ENCODE results near the gene KRTAP12-3. TPM values are rescaled to one million over a fixed set of nuclear protein-coding genes. Genes with fewer than 3 reads are reported as not detected.

Gene KRTAP12-3
- total RNA-seq, 1 experiment from 2014 or later, result not detected

DNA sequence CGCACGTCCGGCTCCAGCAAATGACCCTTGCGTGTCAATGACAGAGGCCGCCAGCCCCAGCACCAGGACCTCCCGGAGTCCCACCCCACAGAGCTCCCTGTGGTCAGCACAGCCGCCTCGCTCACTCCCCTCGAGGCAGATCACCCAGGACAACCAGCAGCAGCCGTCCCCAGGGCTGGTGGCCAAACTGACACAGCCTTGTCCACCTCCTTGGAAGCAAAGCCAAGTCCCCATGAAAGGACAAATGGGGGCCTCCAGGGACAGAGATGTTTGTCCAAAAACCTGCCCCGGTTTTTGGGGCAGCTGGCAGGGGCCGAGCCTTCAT lies 18.4 kb upstream of the KRTAP12-3 start:
- TF ChIP-seq EZH2 (IDR thresholded peaks at IDR 0.05; ENCODE audit: low read depth), result no peak
- TF ChIP-seq, protein P1, sequence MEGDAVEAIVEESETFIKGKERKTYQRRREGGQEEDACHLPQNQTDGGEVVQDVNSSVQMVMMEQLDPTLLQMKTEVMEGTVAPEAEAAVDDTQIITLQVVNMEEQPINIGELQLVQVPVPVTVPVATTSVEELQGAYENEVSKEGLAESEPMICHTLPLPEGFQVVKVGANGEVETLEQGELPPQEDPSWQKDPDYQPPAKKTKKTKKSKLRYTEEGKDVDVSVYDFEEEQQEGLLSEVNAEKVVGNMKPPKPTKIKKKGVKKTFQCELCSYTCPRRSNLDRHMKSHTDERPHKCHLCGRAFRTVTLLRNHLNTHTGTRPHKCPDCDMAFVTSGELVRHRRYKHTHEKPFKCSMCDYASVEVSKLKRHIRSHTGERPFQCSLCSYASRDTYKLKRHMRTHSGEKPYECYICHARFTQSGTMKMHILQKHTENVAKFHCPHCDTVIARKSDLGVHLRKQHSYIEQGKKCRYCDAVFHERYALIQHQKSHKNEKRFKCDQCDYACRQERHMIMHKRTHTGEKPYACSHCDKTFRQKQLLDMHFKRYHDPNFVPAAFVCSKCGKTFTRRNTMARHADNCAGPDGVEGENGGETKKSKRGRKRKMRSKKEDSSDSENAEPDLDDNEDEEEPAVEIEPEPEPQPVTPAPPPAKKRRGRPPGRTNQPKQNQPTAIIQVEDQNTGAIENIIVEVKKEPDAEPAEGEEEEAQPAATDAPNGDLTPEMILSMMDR (conservative IDR thresholded peaks at IDR 0.05), result no peak
- no peak for DNase-seq
- Histone ChIP-seq H3K27ac (no peak overlapping the region), H3F3A (ENCODE audit: insufficient read depth, low read depth) (no peaks in the 10 kb centered on the region), H2AFZ (no peak overlapping the region), H3K4me3 (no peak overlapping the region), H3K9me2 (ENCODE audit: insufficient read depth) (no peaks in the 10 kb centered on the region), H3K4me1 (replicated peaks; ENCODE audit: insufficient read depth) (no peaks in the 10 kb centered on the region), H4K20me1 (ENCODE audit: insufficient read depth) (no peaks in the 10 kb centered on the region), H3K9me3 (ENCODE audit: insufficient read depth, low read depth) (no peaks in the 10 kb centered on the region), H3K36me3 (ENCODE audit: low read depth) (no peaks in the 10 kb centered on the region), H3K79me2 (ENCODE audit: low read depth) (no peaks in the 10 kb centered on the region), H3K4me2 (no peak overlapping the region), H3K27me3 (ENCODE audit: insufficient read depth, low read depth) (peaks cover 40% of the 10 kb centered on the region)
- POLR2A ChIA-PET (ENCODE audit: unreplicated experiment), result no interaction called here
- BruUV-seq (replicated peaks), result no TSS peak
- CTCF ChIA-PET, result no interaction called here
- intact Hi-C loops (cut with micrococcal nuclease; ENCODE audit: unreplicated experiment), result no loop called here

DNA sequence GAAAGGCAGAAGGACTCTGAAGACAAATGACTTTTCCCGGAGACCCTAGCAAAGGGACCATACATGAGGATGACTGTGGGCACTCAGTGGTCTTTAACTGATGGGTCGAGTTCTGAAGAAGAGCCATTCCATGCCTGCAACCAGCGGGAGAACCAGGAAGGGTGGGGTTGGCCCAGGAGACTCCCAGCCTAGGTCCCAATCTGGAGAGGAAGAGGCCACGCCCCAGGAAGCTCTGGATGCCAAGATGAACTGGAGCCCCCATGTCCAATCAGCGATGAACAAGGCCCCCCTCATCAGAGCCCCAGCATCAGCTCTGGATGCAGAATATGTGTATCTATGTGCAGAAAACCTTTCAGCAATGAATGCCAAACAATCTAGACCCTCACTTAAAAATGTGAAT lies 17.0 kb upstream of the KRTAP12-3 start:
- H3K9me3 ChIP-seq (ENCODE audit: insufficient read depth, low read depth), result no peaks in the 10 kb centered on the region
- CTCF ChIA-PET, result no interaction called here
- no peaks in the 10 kb centered on the region for H3K36me3 ChIP-seq (ENCODE audit: low read depth)
- H3K9me2 ChIP-seq (ENCODE audit: insufficient read depth), result no peaks in the 10 kb centered on the region
- no peaks in the 10 kb centered on the region for H3K4me1 ChIP-seq (replicated peaks; ENCODE audit: insufficient read depth)
- H3K27ac ChIP-seq, result no peak overlapping the region
- BruUV-seq (replicated peaks), result no TSS peak
- DNase-seq, result no peak
- TF ChIP-seq, protein P1 (conservative IDR thresholded peaks at IDR 0.05), result no peak
- TF ChIP-seq EZH2 (IDR thresholded peaks at IDR 0.05; ENCODE audit: low read depth), result no peak
- peaks cover 33% of the 10 kb centered on the region for H3K27me3 ChIP-seq (ENCODE audit: insufficient read depth, low read depth)
- intact Hi-C loops (cut with micrococcal nuclease; ENCODE audit: unreplicated experiment), result no loop called here
- H3F3A ChIP-seq (ENCODE audit: insufficient read depth, low read depth), result no peaks in the 10 kb centered on the region
- H4K20me1 ChIP-seq (ENCODE audit: insufficient read depth), result no peaks in the 10 kb centered on the region
- no peak overlapping the region for H3K4me3 ChIP-seq
- no peak overlapping the region for H2AFZ ChIP-seq
- H3K4me2 ChIP-seq, result no peak overlapping the region
- no peaks in the 10 kb centered on the region for H3K79me2 ChIP-seq (ENCODE audit: low read depth)
- POLR2A ChIA-PET (ENCODE audit: unreplicated experiment), result no interaction called here

DNA sequence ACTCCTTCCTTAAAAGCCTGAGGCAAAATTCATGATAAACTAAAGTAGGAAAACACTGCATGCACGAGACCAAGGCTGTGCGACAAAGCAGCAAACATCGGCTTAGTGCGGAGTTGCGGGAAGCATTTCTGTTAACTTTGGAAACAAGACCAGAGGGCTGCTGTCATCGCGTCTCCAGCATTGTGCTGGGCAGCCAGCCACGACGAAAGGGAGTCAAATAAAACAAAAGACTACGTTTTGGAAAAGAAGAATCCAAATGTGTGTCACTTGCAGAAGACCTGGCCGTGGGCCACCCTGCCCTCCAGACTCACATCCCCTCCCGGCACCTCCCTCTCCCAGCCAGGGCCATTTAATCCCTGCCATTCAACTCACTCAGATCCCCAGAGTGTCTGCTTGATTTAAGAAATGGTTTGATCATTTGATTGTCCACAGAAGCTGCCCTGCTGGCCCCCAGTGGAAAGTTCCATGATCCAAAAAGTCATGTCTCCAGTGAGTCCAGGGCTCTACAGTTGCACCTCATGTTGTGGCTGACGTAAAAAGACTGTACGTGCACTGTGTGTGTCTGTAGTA lies 13.9 kb upstream of the KRTAP12-3 start:
- Histone ChIP-seq H3K4me3 (no peak overlapping the region), H3K27me3 (ENCODE audit: insufficient read depth, low read depth) (peaks cover 45% of the 10 kb centered on the region), H3K27ac (no peak overlapping the region), H3K4me1 (replicated peaks; ENCODE audit: insufficient read depth) (no peaks in the 10 kb centered on the region), H3K79me2 (ENCODE audit: low read depth) (no peaks in the 10 kb centered on the region), H4K20me1 (ENCODE audit: insufficient read depth) (no peaks in the 10 kb centered on the region), H3K9me2 (ENCODE audit: insufficient read depth) (no peaks in the 10 kb centered on the region), H3K36me3 (ENCODE audit: low read depth) (no peaks in the 10 kb centered on the region), H3K9me3 (ENCODE audit: insufficient read depth, low read depth) (no peaks in the 10 kb centered on the region), H3F3A (ENCODE audit: insufficient read depth, low read depth) (no peaks in the 10 kb centered on the region), H2AFZ (no peak overlapping the region), H3K4me2 (no peak overlapping the region)
- ChIA-PET POLR2A (ENCODE audit: unreplicated experiment) (no interaction called here), CTCF (no interaction called here)
- DNase-seq, result no peak
- BruUV-seq (replicated peaks), result no TSS peak
- TF ChIP-seq EZH2 (IDR thresholded peaks at IDR 0.05; ENCODE audit: low read depth), result no peak
- TF ChIP-seq, protein P1 (conservative IDR thresholded peaks at IDR 0.05), result no peak
- intact Hi-C loops (cut with micrococcal nuclease; ENCODE audit: unreplicated experiment), result no loop called here

Measured in PC-9 (cell line).